HG03097 (cell line): ENCODE results near the gene PCBP3.

Experiments
- ATAC-seq: cut with Tn5 transposase; IDR thresholded peaks from one replicate; pipeline ENCODE4 v1.9.1; 2021; ENCODE audit not compliant: unreplicated experiment, low FRiP score

Gene PCBP3

GRCh38 chr21:45898028-45898350 lies 254.5 kb downstream of the PCBP3 start:
- ATAC-seq, result no peak

GRCh38 chr21:45898781-45899180 lies 255.3 kb downstream of the PCBP3 start:
- ATAC-seq, result no peak

- no peak for ATAC-seq
These were observed 255.9 kb downstream of the PCBP3 start for GRCh38 chr21:45899317-45900033.

- no peak for ATAC-seq
These were observed 256.7 kb downstream of the PCBP3 start for GRCh38 chr21:45900034-45900868.

GRCh38 chr21:45901061-45901690 lies 257.7 kb downstream of the PCBP3 start:
- no peak for ATAC-seq

GRCh38 chr21:45902292-45902995 lies 258.9 kb downstream of the PCBP3 start:
- no peak for ATAC-seq

GRCh38 chr21:45905196-45905595 lies 261.7 kb downstream of the PCBP3 start:
- ATAC-seq, result no peak

- ATAC-seq, result no peak
These were observed 262.8 kb downstream of the PCBP3 start for GRCh38 chr21:45906196-45906805.

GRCh38 chr21:45906859-45907258 lies 263.3 kb downstream of the PCBP3 start:
- ATAC-seq, result no peak

GRCh38 chr21:45908536-45909237 lies 265.2 kb downstream of the PCBP3 start:
- ATAC-seq, result no peak

GRCh38 chr21:45909238-45909988 lies 265.9 kb downstream of the PCBP3 start:
- ATAC-seq, result no peak

- no peak for ATAC-seq
These were observed 266.6 kb downstream of the PCBP3 start for GRCh38 chr21:45910155-45910547.

- ATAC-seq, result no peak
These were observed 267.2 kb downstream of the PCBP3 start for GRCh38 chr21:45910548-45911221.

GRCh38 chr21:45911806-45912325 lies 268.3 kb downstream of the PCBP3 start:
- ATAC-seq, result no peak

GRCh38 chr21:45912611-45913417 lies 269.3 kb downstream of the PCBP3 start:
- ATAC-seq, result no peak

GRCh38 chr21:45913418-45913765 lies 269.9 kb downstream of the PCBP3 start:
- no peak for ATAC-seq

- no peak for ATAC-seq
These were observed 270.4 kb downstream of the PCBP3 start for GRCh38 chr21:45913886-45914285.

- no peak for ATAC-seq
These were observed 270.9 kb downstream of the PCBP3 start for GRCh38 chr21:45914321-45914845.
